Stimulated activated CD4-positive, alpha-beta T cell treated with anti-CD3 and anti-CD28 coated beads, Interleukin-1b, Interleukin-23, amount 100 ng/mL, for 1 hour (primary cell): ENCODE results near the gene CHFR.
"Not testable (repeated sequence)": the region's sequence is repeated elsewhere in the genome, so short reads cannot be mapped to it uniquely, and the experiment has no call there.

Experiments
- DNase-seq, 2 donors: peaks; one replicate each; pipeline ENCODE4 v3.0.0-alpha.2; 2020; ENCODE audit warnings: low read depth in 2 of 2

The CHFR gene

DNA sequence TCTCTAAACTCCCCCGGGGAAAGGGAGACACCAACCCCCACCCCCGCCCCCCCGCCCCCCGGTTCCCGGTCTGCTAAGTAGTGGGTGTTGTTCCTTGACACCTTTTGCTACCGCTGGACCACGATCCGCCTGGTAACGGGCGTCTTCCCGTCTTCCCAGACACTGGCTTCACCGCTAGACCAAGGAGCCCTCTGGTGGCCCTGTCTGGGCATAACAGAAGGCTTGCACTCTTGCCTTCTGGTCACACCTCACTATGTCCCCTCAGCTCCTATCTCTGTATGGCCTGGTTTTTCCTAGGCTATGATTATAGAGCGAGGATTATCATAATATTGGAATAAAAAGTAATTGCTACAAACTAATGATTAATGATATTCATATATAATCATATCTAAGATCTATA lies 78.0 kb downstream of the CHFR start:
- DNase-seq = not testable (repeated sequence)

- no peak for DNase-seq
Observed at GRCh38 chr12:132807295-132808092, 79.9 kb downstream of the CHFR start.

- no peak for DNase-seq
Observed at GRCh38 chr12:132806857-132807256, 80.5 kb downstream of the CHFR start.

- DNase-seq = no peak
Observed at GRCh38 chr12:132804426-132804861, 83.0 kb downstream of the CHFR start.

- DNase-seq = no peak
Observed at GRCh38 chr12:132803888-132804287, 83.5 kb downstream of the CHFR start.

GRCh38 chr12:132803125-132803524 lies 84.3 kb downstream of the CHFR start:
- no peak for DNase-seq

GRCh38 chr12:132801741-132802140 lies 85.7 kb downstream of the CHFR start:
- DNase-seq = no peak

DNA sequence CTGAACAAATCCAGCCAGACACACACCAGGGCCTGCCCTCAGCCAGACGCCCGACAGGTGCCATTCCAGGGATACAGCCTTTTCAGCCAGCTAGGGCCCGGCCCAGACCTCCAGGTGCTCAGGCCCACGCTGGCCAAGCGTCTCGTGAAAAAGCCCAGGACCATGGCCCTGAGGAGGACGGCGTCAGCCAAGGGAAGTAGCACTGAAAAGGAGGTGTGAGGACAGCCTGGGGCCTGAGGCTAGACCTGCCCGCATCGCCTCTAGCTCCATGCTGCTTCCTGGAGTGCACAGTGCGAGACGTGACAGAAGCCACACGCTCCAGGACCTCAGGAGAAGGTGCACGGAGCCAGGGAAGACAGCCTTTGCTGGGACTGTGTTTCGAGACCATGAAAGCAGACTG lies 88.6 kb downstream of the CHFR start:
- DNase-seq = no peak

GRCh38 chr12:132797820-132798570 lies 89.4 kb downstream of the CHFR start:
- no peak for DNase-seq

DNA sequence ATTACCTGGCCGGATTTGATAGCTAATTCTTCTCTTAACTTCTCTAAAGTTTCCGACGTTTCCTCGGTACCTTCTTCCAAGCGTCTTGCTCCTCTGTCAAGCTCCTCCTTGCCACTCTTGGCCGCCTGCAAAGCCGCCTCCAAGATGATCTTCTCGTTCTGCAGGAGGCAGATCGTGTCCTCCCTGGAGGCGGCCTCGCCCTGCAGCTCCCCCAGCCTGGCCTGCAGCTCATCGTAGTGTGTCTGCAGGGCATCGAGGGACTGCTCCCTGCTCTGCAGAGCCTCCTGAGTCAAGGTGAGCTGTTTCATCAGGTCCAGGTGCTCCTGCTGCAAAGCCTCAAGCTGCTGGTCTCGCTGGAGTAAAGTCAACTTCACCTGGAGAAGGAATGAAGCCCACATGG lies 91.6 kb downstream of the CHFR start:
- no peak for DNase-seq

DNA sequence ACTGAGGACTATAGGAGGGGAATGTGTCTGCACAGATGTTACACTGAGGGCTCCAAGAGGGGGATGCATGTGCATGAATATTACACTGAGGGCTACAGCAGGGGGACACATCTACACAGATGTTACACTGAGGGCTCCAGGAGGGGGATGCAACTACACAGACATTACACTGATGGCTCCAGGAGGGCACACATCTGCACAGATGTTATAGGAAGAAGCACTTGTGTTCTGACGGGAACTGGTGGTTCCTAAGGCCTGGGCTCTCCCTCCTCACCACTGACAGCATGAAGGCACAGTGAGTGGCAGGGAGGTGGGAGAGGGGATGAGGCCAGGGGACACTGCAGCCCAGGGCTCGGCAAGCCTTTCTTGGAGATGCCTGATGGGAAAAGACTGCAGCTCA lies 95.5 kb downstream of the CHFR start:
- not testable (repeated sequence) for DNase-seq

DNA sequence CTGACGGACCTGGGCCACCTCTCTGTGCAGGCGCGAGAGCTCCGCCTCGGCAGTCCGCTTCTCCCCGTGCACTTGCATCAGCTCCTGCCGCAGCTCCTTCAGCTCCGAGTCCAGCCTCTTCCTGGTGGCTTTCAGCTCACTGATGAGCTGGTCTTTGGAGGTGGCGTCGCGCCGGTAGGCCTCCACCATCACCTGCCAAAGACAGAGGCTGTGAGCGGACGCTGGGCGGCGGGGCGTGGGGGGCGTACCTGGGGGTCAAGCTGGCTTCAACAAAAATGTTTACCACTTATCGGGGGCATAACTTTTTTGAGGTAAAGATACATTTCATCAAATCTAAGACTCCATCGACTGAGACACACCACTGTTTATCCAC lies 98.3 kb downstream of the CHFR start:
- DNase-seq = no peak

- DNase-seq = no peak
Observed at GRCh38 chr12:132788375-132789098, 98.9 kb downstream of the CHFR start.

GRCh38 chr12:132787877-132788276 lies 99.5 kb downstream of the CHFR start:
- DNase-seq = no peak

DNA sequence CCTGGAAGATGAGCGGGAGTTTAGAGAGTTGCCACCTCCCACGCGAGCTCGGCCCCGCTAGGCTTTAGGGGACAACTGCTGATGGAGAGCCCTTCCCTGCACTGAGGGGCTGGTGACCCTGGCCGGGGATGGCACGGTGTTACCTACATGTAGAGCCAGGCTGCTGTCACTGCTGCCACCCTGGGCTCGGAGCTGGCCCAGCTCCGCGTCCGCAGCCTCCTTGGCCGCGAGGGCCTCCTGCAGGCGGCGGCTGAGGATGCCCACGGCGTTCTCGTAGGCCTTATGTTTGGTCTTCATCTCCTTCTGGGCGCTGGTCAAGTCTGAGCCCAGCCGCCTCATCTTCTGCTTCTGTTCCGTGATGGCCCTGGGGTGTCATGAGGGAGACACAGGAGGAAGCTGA lies 101.2 kb downstream of the CHFR start:
- no peak for DNase-seq

- no peak for DNase-seq
Observed at GRCh38 chr12:132784580-132784979, 102.8 kb downstream of the CHFR start.

- no peak for DNase-seq
Observed at GRCh38 chr12:132783917-132784531, 103.4 kb downstream of the CHFR start.
